Measurements from ENCODE around the gene BSDC1. TPM values are rescaled to one million over a fixed set of nuclear protein-coding genes. Genes with fewer than 3 reads are reported as not detected.

Gene BSDC1
- total and polyA plus RNA-seq, 2 experiments from 2014 or later = 22.7 to 50.7 TPM

- Histone ChIP-seq H3F3A (replicated peaks; ENCODE audit: low read depth) (peaks cover 11% of the 10 kb centered on the region; the same call in 1 of the 2 replicates), H3K4me1 (ENCODE audit: insufficient read depth) (no peaks in the 10 kb centered on the region; the same call in 1 of the 2 replicates), H3K79me2 (replicated peaks; ENCODE audit: insufficient read depth) (no peaks in the 10 kb centered on the region), H3K27me3 (ENCODE audit: insufficient read depth) (peaks cover 42% of the 10 kb centered on the region), H3K9me2 (ENCODE audit: insufficient read depth) (no peaks in the 10 kb centered on the region), H2AFZ (peak within 1 kb of the TSS; percentile 56; the same call in 1 of the 2 replicates), H3K4me2 (peak within 1 kb of the TSS; percentile 82), H3K27ac (ENCODE audit: low read depth) (0 out of 2 replicates have a peak within 1 kb of the TSS, but pooled peaks have one; percentile 59), H4K20me1 (replicated peaks; ENCODE audit: insufficient read depth) (no peaks in the 10 kb centered on the region; the same call in 1 of the 2 replicates), H3K36me3 (ENCODE audit: insufficient read depth) (peaks cover 15% of the 10 kb centered on the region; the same call in 1 of the 2 replicates), H3K4me3 (peak within 1 kb of the TSS; percentile 54)
- Mint-ChIP-seq H3K4me1 (peaks cover 7% of the 10 kb centered on the region), H3K27ac (no peak within 1 kb of the TSS), H3K4me3 (peak within 1 kb of the TSS; percentile 58), H3K9me3 (no peaks in the 10 kb centered on the region; the same call in 1 of the 3 replicates), H3K36me3 (ENCODE audit: low read depth) (peaks cover 30% of the 10 kb centered on the region), H3K27me3 (ENCODE audit: insufficient read depth, low read depth, poor library complexity) (peaks cover 28% of the 10 kb centered on the region)
- TF ChIP-seq ZNF331 (CRISPR knock-in tag; IDR thresholded peaks at IDR 0.05; ENCODE audit: low read depth) (no peak), ZNF462 (CRISPR knock-in tag; IDR thresholded peaks at IDR 0.05) (no peak), ZNF114 (CRISPR knock-in tag; IDR thresholded peaks at IDR 0.05) (no peak), POLR2AphosphoS5 (IDR thresholded peaks at IDR 0.05; ENCODE audit: low read depth) (no peak), CTCF (conservative IDR thresholded peaks at IDR 0.05; ENCODE audit: low read depth in 2 of 2) (peak in 1 of 2 experiments; percentile 21; a peak in 1 of 4 replicates), CREB1 (CRISPR knock-in tag; IDR thresholded peaks at IDR 0.05; ENCODE audit: low read depth) (no peak), NANOG (IDR thresholded peaks at IDR 0.05; ENCODE audit: borderline replicate concordance) (no peak), STAT1 (IDR thresholded peaks at IDR 0.05; ENCODE audit: unreplicated experiment) (no peak), ETS1 (IDR thresholded peaks at IDR 0.05) (no peak)
- DNase-seq (ENCODE audit: low spot score) (no peak), ATAC-seq (peak; percentile 32)
These were observed 31.5 kb downstream of the BSDC1 start, which contains the start of the genes FAM229A and TSSK3 for GRCh38 chr1:32362474-32363313. Gene FAM229A (minus strand): TSS chr1:32362485. CDS start chr1:32362091, 394 bp downstream. Gene TSSK3 (plus strand): TSS chr1:32362539. CDS start chr1:32362702, 163 bp downstream.

All from GM23338 (cell line).